Measurements from ENCODE around the gene PHC2. TPM values are rescaled to one million over a fixed set of nuclear protein-coding genes. Genes with fewer than 3 reads are reported as not detected.

PHC2 gene
- polyA plus RNA-seq, 1 donor: 67.8 TPM

DNA sequence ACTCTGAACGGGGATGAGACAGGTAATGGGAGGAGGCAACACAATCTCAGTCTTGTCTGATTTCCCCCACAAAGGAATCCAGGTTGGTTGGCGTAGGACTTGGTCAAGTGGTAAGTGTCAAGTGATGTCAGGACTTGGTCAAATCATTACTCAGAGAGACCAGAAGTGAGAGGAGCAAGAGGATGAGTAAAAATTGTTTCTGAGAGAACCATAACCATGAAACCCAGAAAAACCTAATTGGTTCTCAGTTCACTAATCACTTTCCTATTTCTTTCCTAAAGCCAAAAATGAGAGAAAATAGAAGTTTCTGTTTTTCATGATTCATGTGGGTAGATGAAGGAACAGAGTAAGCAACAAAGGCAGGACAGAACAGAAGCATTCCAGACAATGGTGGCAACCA lies 5.0 kb downstream of the PHC2 start:
- DNase-seq (ENCODE audit: low read depth): no peak

DNA sequence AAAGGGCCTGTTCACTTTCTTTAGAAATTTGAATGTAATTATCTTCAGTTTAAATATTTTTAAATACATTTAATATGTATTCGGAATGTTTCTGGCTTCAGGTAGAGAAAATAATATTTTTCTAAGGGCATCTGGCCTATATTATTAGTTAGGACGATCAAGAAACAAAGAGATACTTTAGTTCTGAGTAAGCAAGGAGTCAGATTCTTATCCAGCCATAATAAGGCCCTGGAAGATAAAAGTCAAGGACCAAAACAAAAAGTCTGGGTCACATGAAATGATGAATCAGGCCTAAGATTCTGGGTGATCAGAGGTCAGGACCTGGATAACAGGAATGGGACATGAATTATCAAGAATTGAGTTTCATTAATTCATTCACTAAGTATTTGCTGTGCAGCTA lies 6.3 kb downstream of the PHC2 start:
- no peak for DNase-seq (ENCODE audit: low read depth)

DNA sequence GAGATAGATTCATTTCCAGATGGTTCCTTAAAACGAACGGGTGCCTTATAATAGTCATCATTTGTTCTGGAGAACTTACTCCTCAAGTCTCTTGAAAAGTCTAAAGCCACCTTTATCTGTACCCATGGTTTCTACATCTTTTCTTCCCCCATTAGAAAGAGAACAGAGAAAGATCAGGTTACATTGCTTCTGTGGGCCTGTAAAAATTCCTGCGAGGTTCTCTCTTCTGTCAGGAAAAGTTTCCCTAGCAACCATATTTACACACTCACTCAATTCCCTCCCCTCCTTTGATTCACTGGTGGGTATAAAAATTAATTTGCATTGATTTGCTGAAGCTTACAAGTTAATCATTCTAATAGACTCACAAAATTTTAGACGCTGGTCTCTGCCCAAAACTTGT lies 6.7 kb downstream of the PHC2 start:
- no peak for DNase-seq (ENCODE audit: low read depth)

DNA sequence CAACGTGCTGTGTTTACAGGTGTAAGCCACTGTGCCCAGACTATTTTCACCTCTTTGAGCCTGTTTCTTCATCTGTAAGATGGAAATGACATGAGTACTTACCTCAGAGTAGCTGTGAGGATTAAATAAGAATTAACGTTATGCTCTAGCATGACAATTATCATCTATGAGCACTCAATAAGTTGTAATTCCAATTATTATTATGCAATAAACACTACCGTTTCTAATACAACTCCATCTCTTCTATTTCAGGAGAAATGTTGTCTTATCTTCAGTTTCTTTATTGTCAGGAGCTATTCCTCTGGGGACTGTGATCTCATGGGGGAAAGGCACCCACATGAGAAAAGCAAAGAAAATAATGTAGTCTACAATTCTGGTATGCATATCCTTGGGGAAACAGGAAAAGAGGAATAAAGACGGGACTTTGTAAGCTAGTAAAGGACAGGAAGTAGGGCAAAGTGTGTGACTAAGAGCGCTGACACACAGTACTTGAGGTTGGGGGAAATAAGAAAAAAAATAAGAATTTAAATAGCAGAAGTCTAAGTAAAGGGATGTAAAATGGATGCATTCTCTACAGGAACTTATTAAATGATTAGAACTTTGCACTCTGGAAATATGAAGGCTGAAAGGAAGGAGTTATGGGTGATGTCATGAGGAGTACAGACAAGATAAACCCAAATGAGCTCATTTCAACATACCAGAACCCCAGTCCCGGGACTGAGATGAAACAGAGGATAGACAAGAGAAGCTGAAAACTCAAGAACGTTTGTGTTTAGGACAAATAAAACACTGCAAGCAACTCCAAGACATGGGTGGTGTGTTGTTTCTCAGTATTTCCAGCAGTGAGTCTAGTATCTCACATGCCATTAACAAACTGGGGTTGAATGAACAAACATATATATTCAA lies 9.8 kb downstream of the PHC2 start:
- no peak for DNase-seq (ENCODE audit: low read depth)

DNA sequence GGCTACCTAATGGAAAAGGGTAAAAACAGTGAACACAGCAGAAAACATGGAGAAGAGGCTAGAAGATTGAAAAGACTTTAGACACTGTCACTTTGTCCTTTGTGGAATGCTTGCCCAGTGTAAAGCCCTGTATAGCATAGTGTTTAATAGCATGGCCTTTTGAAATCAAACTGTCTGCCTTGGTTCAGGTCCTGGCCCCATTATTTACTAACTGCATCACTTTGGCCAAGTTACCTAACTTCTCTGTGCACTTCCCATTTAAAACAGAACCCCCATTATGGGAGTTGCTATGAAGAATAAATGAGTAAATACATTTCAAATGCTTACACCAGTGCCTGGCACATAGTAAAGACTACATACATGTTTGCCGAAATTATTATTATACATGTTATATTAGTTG lies 12.1 kb downstream of the PHC2 start:
- DNase-seq (ENCODE audit: low read depth): no peak

DNA sequence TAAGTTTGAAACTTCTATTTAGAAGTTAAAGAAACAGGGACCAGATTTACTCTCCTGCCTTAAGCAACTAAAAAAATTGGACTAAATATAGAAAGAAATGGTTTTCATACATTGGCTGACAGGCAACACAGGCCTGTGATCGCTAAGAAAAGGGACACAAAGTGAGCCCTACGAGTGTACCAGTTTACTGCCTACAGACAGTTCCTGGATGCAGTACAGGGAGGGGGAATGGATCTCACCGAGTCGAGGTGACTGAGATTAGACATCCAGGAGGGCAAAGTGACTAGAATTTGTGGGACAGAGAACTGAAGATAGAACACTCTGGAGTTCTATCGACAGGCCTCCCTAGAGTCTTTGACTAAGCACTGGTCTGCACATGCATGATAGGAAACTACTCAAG lies 16.0 kb downstream of the PHC2 start:
- no peak for DNase-seq (ENCODE audit: low read depth)

DNA sequence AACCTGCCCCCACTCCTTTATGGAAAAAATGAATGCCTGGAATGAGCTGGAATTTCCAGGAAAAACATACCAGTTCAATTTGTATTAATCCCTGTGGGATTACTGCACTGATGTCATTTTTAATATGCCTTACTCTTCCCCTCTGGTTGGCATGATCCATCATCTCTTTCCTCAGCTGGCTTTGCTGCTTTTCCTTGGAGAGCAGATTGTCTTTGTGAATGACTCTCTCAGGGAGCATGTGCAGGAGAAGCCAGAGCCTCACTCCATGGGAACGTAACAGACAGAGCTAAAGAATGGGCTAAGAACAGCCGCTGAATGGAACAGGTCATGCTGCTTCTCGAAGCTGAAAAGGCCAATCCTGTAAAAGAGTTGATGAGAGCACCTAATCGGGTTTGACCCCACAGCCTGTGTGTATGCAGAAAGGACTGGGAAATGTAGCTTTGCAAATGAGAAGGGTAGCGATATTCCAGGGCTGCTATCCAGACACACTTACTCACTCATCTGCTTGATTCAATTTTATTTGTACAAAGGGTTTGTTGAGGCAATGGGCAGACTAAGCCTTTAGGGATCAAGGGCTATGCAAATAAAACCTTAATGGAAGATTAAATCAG lies 20.7 kb downstream of the PHC2 start:
- DNase-seq (ENCODE audit: low read depth): no peak

DNA sequence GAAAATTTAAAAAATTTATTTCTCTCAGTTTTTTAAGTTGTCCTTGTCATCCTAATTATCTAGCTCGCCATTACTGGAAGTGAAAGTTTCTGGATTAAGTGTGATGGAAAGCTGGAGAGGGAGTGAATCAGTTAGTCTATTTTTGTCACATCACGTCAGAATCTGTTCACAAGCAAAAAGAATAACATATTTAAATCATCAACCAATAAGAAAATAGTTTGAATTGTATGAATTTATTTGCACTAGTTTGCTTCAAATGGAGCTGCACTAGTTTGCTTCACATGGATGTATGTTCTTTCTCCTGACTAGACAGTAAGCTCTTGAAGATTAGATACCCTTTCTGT lies 22.8 kb downstream of the PHC2 start:
- DNase-seq (ENCODE audit: low read depth): no peak

DNA sequence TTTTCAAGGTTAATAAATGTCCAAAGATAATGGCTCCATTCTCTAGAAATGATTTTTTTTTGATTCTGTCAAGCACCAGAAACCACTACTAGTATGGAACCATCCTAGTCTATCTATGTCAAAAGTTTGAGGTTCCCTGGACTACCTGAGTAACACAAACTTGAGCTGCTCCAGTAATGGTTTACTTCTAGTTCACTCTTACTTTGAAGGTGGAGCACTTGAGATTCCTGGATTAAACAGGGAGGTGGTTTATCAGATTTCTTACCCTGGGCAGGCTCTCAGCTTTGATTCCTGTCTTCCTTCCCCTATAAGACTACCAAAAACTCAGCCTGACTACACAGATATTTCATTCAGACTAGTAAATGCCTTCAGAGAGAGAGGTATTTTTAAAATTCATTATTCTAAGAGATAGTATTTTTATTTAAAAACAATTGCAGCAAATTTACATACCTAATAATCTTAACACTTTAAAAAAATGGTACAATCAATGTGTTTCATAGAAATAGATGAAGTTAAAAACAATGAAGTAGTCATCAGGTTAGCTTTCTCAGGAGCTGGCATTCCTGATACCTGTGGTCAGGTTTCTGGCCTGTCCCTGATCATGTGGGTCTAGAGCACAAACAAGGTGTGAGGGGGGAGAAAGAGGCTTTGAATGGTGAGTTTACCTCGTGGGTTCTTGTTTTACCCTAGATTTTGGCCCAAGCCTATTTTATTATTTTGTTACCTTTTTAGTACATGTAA lies 23.4 kb downstream of the PHC2 start:
- no peak for DNase-seq (ENCODE audit: low read depth)

DNA sequence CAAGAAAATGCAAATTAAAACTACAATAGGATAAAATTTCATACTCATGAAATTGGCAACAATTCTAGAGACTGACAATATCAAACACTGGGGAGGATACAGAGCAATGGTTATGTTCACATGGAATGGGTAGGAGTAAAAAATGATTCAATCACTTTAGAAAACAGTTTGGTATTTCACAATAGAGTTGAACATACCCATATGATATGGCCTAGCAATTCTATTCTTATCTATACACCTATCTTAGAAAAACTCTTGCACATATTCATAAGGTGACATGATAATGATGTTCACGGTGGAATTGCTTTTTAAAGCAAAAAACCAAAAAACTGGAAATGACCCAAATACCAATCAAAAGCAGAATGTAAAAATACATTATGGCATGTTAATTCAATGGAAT lies 28.7 kb downstream of the PHC2 start:
- DNase-seq (ENCODE audit: low read depth): no peak

DNA sequence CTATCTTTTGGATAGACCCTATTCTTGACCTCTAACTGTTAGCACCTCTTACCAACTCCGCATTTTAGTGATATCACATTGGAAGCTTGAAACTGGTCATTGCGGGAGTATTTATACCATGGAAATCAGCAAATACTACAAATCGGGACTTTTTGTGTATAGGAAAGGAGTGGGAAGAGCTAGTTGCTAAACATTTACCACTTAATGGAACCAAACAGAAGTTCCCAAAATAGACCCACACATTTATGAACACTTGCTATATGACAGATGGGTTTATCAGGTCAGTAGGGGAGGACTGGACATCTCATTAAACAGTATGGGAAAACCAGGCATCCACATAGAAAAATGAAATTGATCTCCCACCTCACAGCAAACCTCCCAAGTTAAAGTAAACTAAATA lies 29.4 kb downstream of the PHC2 start:
- no peak for DNase-seq (ENCODE audit: low read depth)

DNA sequence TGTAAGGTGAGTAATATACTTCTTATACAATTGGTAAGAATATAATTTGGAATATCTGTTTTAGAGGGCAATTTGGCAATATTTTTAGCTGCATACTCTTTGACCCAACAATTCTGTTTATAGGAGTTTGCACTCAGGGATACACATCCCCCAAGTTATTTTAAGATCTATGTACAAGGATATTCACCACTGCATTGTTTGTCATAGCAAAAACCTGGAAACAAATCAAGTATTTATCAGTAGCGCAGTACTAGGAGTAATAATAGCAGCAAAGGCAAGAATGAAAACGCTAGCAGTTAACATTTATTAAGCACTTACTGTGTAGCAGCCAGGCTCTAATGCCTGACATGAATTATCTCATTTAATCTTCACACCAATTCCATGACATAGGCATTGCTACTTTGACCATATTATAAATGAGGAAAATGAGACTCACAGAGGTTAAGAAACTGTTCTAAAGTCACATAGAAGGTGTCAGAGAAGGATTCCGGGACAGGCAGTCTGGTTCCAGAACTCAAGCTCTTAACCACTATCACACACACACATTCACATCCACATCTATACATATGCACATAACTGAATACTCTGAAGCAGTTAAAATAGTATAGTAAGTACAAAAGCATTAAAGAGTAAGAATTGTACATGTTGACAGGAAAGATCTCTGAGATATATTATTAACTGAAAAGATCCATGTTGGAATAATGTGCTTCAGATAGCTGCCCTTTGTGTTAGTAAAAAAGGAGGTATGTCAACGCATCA lies 30.6 kb downstream of the PHC2 start:
- no peak for DNase-seq (ENCODE audit: low read depth)

DNA sequence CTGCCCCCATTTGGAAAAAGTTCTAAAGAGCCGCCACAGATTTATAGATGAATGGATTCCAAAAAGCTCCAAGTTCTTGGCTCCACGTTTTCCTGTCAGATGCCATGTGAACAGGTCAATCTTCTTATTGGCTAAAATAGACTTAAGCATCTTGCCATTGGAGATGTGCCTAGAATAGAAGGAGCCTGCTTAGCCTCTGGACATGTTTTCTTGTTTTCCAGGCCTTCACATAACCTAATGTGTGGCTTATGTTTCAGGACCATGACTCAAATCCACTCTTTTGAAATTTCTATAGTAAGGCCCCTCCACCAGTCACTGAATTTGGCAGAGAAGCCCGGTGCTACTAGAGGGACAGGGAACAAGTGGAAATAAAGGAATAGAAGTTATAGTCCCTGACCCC lies 31.5 kb downstream of the PHC2 start:
- no peak for DNase-seq (ENCODE audit: low read depth)

DNA sequence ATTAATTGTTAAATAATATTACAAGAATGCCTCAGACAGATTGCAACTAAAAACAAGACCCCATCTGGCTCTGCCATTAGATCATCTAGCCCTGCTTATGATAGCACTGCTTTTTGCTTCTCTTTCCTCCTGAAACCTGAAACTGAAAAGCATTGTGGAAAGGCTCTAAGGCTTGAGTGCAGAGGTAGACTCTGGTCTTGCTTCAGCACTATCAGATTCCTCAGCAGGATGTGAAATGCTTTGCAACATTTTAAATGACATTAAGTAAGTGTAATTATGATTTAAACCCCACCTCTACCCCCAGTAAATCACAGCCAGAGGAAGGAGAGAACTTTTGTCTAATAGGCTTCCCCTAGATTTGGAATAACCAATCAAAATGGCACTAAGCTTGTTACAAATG lies 32.9 kb downstream of the PHC2 start:
- no peak for DNase-seq (ENCODE audit: low read depth)

DNA sequence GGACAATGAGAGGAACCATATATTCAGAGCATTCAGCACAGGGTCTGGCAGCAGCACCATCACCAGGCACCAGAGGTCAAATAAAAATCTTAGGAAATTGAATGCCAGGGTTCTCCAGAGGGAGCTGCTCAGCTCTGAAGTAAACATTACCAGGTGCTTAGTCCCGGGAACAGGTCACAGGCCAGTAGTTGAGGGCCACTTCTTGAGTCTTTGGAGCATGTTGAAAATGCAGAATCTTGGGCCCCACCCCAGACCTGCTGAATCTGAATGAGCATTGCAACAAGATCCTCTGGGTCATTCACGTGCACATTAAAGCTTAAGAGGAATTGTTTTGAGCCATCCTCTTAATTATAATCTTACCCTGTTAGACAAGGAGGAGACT lies 33.8 kb downstream of the PHC2 start:
- DNase-seq (ENCODE audit: low read depth): no peak

DNA sequence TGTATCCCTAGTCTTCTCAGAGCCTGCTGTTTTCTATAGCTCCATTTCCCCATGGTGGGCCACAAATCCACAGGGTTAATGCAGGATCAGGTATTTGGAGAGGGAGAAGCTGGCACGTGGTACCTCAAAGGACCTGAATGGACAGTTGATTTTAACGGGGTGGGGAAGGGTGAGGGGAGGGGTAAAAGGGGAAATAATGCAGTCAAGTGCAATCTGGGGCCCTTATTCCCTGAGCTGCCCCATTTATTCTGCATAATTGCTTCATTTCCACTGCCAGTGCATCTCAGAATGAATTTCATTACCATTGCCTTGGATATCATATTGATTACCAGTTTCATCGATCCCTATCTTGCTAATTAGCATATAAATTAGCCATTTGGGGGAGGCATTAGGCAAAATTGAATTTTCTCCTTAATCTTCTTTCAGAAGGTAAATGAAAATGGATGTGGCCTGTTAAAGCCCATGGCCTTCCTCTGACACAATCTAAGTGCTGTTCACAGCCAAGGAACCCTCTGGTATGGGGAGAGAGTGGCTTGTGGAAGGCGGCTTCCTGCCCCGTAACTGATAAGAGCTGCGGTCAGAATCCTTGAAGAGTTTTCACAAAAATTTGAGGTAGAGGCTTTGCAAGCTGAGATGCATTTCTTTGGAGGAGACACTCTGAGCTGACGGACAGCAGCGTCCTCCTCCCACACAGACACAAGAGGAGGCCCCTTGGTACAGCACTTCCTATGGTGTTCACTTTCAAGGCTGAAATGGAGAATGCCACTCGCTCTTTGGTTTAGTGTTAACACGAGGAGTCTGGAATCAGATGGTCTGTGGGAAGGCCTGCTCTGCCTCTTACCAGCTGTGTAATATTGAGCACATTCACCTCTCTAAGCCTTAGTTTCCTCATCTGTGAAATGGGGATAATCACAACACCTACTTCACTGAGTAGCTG lies 34.4 kb downstream of the PHC2 start:
- DNase-seq (ENCODE audit: low read depth): no peak

DNA sequence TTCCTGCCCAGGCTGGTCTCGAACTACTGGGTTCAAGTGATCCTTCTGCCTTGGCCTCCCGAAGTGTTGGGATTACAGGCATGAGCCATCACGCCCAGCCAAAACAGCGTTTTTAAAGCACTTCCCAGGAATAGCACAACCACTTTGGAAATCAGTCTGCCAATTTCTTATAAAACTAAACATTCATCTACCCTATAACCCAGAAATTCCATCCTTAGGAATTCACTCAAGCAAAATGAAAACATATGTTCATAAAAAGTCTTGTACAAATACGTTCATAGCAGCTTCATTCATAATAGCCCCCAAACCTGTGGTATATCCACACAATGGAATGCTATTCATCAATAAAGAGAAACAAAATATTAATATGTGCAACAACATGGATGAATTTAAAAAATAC lies 36.1 kb downstream of the PHC2 start:
- DNase-seq (ENCODE audit: low read depth): no peak

DNA sequence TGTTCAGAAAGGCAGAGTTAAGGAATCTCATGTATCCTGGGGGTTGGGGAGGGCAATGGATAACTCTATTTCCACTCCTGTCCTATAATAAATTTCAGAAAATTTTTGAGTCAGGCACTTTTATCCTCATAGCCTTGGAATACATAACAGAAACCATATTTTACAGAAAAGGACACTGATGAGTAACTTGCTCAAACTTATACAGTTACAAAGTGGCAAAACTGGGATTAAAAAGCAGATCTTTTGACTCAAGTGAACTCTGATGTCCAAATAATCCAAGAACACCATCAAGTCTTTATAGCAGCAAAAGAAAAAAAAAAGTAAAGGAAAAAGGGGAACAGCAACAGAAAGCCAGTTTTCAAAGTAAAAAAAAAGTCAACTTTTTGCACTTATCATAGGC lies 36.9 kb downstream of the PHC2 start:
- no peak for DNase-seq (ENCODE audit: low read depth)

DNA sequence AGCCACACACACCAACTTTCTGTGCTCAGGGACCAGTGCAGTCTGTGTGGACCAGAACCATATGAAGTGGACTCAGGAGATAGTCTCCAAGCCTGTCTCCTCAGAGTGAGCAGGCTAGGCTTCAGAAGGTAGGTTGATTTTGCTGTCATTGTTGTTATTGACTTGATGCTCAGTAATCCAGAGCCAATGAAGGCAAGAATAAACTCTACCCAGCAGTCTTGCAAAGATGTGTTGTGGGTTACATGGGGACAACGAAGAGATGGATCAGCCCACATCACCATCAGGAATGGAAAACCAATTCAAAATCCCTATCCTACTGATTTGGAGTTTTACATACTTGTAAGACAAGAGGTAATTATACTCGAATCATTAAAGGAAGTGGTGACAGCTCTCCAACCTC lies 37.4 kb downstream of the PHC2 start:
- no peak for DNase-seq (ENCODE audit: low read depth)

DNA sequence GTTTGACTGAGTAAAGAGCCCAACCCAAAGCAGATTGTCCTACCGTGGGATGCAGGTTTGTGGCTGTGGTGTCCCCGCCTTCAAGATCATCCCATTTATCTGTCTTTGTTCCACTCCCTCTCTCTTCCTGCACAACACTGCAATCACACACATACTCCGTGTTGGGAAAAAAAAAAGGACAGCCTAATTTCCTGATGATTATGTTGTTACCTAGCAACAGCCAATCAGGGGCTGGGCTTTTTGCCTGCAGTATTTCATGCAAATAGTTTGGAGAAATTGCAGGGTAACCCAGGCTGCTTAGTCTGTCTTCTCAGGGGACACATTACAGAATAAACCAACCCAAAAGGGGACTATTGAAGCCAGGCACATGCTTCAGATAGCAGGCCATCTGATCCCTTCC lies 38.3 kb downstream of the PHC2 start:
- DNase-seq (ENCODE audit: low read depth): no peak

DNA sequence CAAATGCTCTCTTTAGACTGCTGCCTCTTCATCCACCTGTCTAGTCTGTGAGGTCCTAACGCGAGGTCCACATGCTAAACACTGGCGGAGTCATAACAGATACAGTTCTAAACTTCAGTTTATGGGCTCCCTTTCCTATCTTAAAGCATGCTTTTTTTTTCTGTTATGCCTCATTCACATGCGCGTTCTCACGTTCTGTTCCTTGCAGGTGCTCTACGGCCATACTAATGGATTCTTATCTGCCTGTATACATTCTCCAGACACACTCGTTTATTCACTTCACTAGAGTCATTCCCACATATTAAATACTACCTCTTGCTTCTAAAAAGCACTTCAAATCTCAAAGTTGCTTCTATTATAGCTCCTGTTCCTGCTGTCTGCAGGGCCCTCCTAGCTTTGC lies 38.7 kb downstream of the PHC2 start:
- DNase-seq (ENCODE audit: low read depth): no peak

All from forelimb muscle (tissue), 1 donor.